Neural cell (in vitro differentiated cells): ENCODE measurements around the gene USP51. TPM values are rescaled to one million over a fixed set of nuclear protein-coding genes. Genes with fewer than 3 reads are reported as not detected.
"Not testable (repeated sequence)": the region's sequence is repeated elsewhere in the genome, so short reads cannot be mapped to it uniquely, and the experiment has no call there.

Experiments used
- H2AFZ ChIP-seq: fragments of 200-600, 300-800 bp; sonication (generic), shearing (Covaris generic); 2 replicates; pipeline ENCODE4 v1.6.0; 2014; ENCODE audit warnings: low read depth, mild to moderate bottlenecking, antibody characterized with exemption, low read length, moderate library complexity
- H3F3A ChIP-seq: fragments of 200-600 bp; shearing (Covaris generic); 2 replicates; pipeline ENCODE4 v1.6.1; 2016; ENCODE audit warnings: mild to moderate bottlenecking, moderate library complexity, mixed read lengths, antibody characterized with exemption, low read length; ENCODE audit not compliant: insufficient read depth, poor library complexity, severe bottlenecking
- H3K27ac ChIP-seq: fragments of 200-600, 300-800 bp; sonication (generic), shearing (Covaris generic); 2 replicates; pipeline ENCODE4 v1.5.1; 2014; ENCODE audit warnings: mild to moderate bottlenecking, low read length, moderate library complexity
- H3K27me3 ChIP-seq: fragments of 300-800, 200-600 bp; sonication (generic), shearing (Covaris generic); 2 replicates; pipeline ENCODE4 v1.6.0; 2014; ENCODE audit warnings: mild to moderate bottlenecking, low read depth, low read length, moderate library complexity; ENCODE audit not compliant: insufficient read depth
- H3K36me3 ChIP-seq: fragments of 300-800, 200-600 bp; sonication (generic), shearing (Covaris generic); 2 replicates; pipeline ENCODE4 v1.5.1; 2014; ENCODE audit warnings: mild to moderate bottlenecking, antibody characterized with exemption, low read length, moderate library complexity; ENCODE audit not compliant: insufficient read depth
- H3K4me2 ChIP-seq: fragments of 300-800, 200-600 bp; sonication (generic), shearing (Covaris generic); 2 replicates; pipeline ENCODE4 v1.6.0; 2014; ENCODE audit warnings: mild to moderate bottlenecking, low read length
- H3K4me3 ChIP-seq: fragments of 300-800, 200-600 bp; sonication (generic), shearing (Covaris generic); 2 replicates; pipeline ENCODE4 v1.5.1; 2014; ENCODE audit warnings: mild to moderate bottlenecking, low read length, moderate library complexity
- H3K79me2 ChIP-seq: fragments of 200-600 bp; shearing (Covaris generic); replicated peaks from 2 replicates; pipeline ENCODE4 v1.6.0; 2014; ENCODE audit warnings: mild to moderate bottlenecking, low read length, moderate library complexity; ENCODE audit not compliant: insufficient read depth
- H3K9ac ChIP-seq: fragments of 300-800, 200-600 bp; sonication (generic), shearing (Covaris generic); 2 replicates; pipeline ENCODE4 v1.6.1; 2016; ENCODE audit warnings: mild to moderate bottlenecking, low read length, mixed read lengths
- H3K9me2 ChIP-seq: fragments of 200-600 bp; shearing (Covaris generic); 2 replicates; pipeline ENCODE4 v1.6.1; 2016; ENCODE audit warnings: mild to moderate bottlenecking, low read length, mixed read lengths; ENCODE audit not compliant: insufficient read depth
- H3K9me3 ChIP-seq: fragments of 200-600, 300-800 bp; sonication (generic), shearing (Covaris generic); 2 replicates; pipeline ENCODE4 v1.6.1; 2016; ENCODE audit warnings: mild to moderate bottlenecking, mixed run types, low read length, moderate library complexity, mixed read lengths
- H4K20me1 ChIP-seq: fragments of 200-600 bp; shearing (Covaris generic); 2 replicates; pipeline ENCODE4 v1.6.1; 2016; ENCODE audit warnings: mild to moderate bottlenecking, mixed run types; ENCODE audit not compliant: insufficient read depth
- CTCF ChIP-seq: fragments of 450-650 bp; IDR thresholded peaks from 2 replicates; pipeline ENCODE4 v1.5.1; 2014; ENCODE audit warnings: antibody characterized with exemption, mild to moderate bottlenecking, moderate library complexity; ENCODE audit not compliant: poor library complexity, severe bottlenecking
- EP300 ChIP-seq: fragments of 450-650 bp; conservative IDR thresholded peaks from 2 replicates; pipeline ENCODE4 v1.6.1; 2014; ENCODE audit warnings: antibody characterized with exemption, mild to moderate bottlenecking, moderate library complexity; ENCODE audit not compliant: poor library complexity, severe bottlenecking
- EZH2 ChIP-seq: fragments of 200-600, 300-800 bp; shearing (Covaris generic), sonication (generic); IDR thresholded peaks from 2 replicates; pipeline ENCODE4 v1.6.1; 2014; ENCODE audit warnings: antibody characterized with exemption, low read length, borderline replicate concordance, mild to moderate bottlenecking; ENCODE audit not compliant: insufficient read depth, poor library complexity, severe bottlenecking
- MXI1 ChIP-seq: fragments of 450-650 bp; conservative IDR thresholded peaks from 2 replicates; pipeline ENCODE4 v1.6.1; 2014; ENCODE audit warnings: antibody characterized with exemption, mild to moderate bottlenecking; ENCODE audit not compliant: poor library complexity, severe bottlenecking
- POLR2AphosphoS5 ChIP-seq: IDR thresholded peaks from 2 replicates; pipeline ENCODE4 v1.6.1; 2012
- RAD21 ChIP-seq: fragments of 450-650 bp; conservative IDR thresholded peaks from 2 replicates; pipeline ENCODE4 v1.6.1; 2014; ENCODE audit warnings: antibody characterized with exemption, mild to moderate bottlenecking, moderate library complexity
- REST ChIP-seq: IDR thresholded peaks from 2 replicates; pipeline ENCODE4 v1.6.1; 2012; ENCODE audit warnings: borderline replicate concordance
- SMC3 ChIP-seq: fragments of 450-650 bp; conservative IDR thresholded peaks from 2 replicates; pipeline ENCODE4 v1.6.1; 2014; ENCODE audit warnings: antibody characterized with exemption, mild to moderate bottlenecking, moderate library complexity; ENCODE audit not compliant: poor library complexity
- TAF1 ChIP-seq: IDR thresholded peaks from 2 replicates; pipeline ENCODE4 v1.6.1; 2012; ENCODE audit warnings: low read depth
- polyA plus RNA-seq: library from polyadenylated mRNA; depleted of rRNA; stranded (reverse); fragments of >200 nt; gene quantifications from 2 replicates; pipeline ENCODE4 v1.2.3, GENCODE V29; 2014

Gene USP51
- polyA plus RNA-seq, 1 donor from 2014 or later, result 1.4 TPM

GRCh38 chrX:55484948-55485347 lies 4.7 kb downstream of the USP51 start:
- H3K9me3 ChIP-seq, result no peaks in the 10 kb centered on the region
- no peaks in the 10 kb centered on the region for H3K79me2 ChIP-seq
- H4K20me1 ChIP-seq, result no peaks in the 10 kb centered on the region
- H3K4me3 ChIP-seq, result no peak overlapping the region
- H3K4me2 ChIP-seq, result no peak overlapping the region
- no peaks in the 10 kb centered on the region for H3F3A ChIP-seq
- no peak overlapping the region for H3K9ac ChIP-seq
- TF ChIP-seq RAD21, result no peak
- TF ChIP-seq CTCF, result no peak
- no peak for TF ChIP-seq EZH2
- TF ChIP-seq SMC3, result no peak
- no peak for TF ChIP-seq MXI1
- no peak for TF ChIP-seq REST
- TF ChIP-seq TAF1, result no peak
- TF ChIP-seq POLR2AphosphoS5, result no peak
- no peak for TF ChIP-seq EP300
- H2AFZ ChIP-seq, result no peak overlapping the region
- no peaks in the 10 kb centered on the region for H3K9me2 ChIP-seq
- no peak overlapping the region for H3K27ac ChIP-seq
- no peaks in the 10 kb centered on the region for H3K36me3 ChIP-seq
- no peaks in the 10 kb centered on the region for H3K27me3 ChIP-seq

GRCh38 chrX:55480390-55481062 lies 9.1 kb downstream of the USP51 start:
- no peak overlapping the region for H3K4me2 ChIP-seq
- H4K20me1 ChIP-seq, result no peaks in the 10 kb centered on the region
- no peaks in the 10 kb centered on the region for H3K36me3 ChIP-seq
- H3K9ac ChIP-seq, result no peak overlapping the region
- no peaks in the 10 kb centered on the region for H3F3A ChIP-seq
- H3K9me2 ChIP-seq, result no peaks in the 10 kb centered on the region
- no peak overlapping the region for H3K4me3 ChIP-seq
- TF ChIP-seq POLR2AphosphoS5, result no peak
- no peak for TF ChIP-seq SMC3
- TF ChIP-seq MXI1, result no peak
- no peak for TF ChIP-seq CTCF
- TF ChIP-seq RAD21, result no peak
- no peak for TF ChIP-seq EZH2
- TF ChIP-seq TAF1, result no peak
- no peak for TF ChIP-seq REST
- no peak for TF ChIP-seq EP300
- H3K27ac ChIP-seq, result no peak overlapping the region
- H3K27me3 ChIP-seq, result no peaks in the 10 kb centered on the region
- H3K9me3 ChIP-seq, result no peaks in the 10 kb centered on the region
- no peaks in the 10 kb centered on the region for H3K79me2 ChIP-seq
- H2AFZ ChIP-seq, result no peak overlapping the region

- not testable (repeated sequence) for H3K79me2 ChIP-seq, H3K27ac ChIP-seq, H3K4me2 ChIP-seq, H3K9ac ChIP-seq, H3K9me2 ChIP-seq, H3K27me3 ChIP-seq, H2AFZ ChIP-seq, H4K20me1 ChIP-seq, H3K36me3 ChIP-seq, H3K9me3 ChIP-seq, H3F3A ChIP-seq, H3K4me3 ChIP-seq
These were observed 9.7 kb downstream of the USP51 start for GRCh38 chrX:55479956-55480355.
